Activated CD8-positive, alpha-beta T cell treated with anti-CD3 and anti-CD28 coated beads for 36 hours (primary cell): ENCODE measurements around the gene GALNT14. TPM values are rescaled to one million over a fixed set of nuclear protein-coding genes. Genes with fewer than 3 reads are reported as not detected.
"Not testable (repeated sequence)": the region's sequence is repeated elsewhere in the genome, so short reads cannot be mapped to it uniquely, and the experiment has no call there.

Experiments
- ATAC-seq: fragments of 200-7000 bp; cut with Tn5 transposase; one replicate; pipeline ENCODE4 v1.10.0; 2021; ENCODE audit warnings: mild to moderate bottlenecking, moderate library complexity
- CTCF ChIA-PET: fragments of 350-600 bp; sonication (Branson Sonifier 250); formaldehyde crosslinking; loops from one replicate; lab custom pipeline; 2021; ENCODE audit warnings: antibody characterized with exemption; lab: Charles Lee
- POLR2A ChIA-PET: fragments of 350-600 bp; sonication (Branson Sonifier 250); formaldehyde crosslinking; loops from one replicate; lab custom pipeline; 2021; ENCODE audit warnings: antibody characterized with exemption; lab: Charles Lee
- DNase-seq: peaks from one replicate; pipeline ENCODE4 v3.0.0-alpha.2; 2020
- H3K27ac Mint-ChIP-seq: one replicate; pipeline ENCODE4 v1.8.0; 2021; ENCODE audit warnings: mild to moderate bottlenecking, mixed read lengths
- H3K27me3 Mint-ChIP-seq: one replicate; pipeline ENCODE4 v1.8.0; 2021; ENCODE audit warnings: mixed read lengths
- H3K36me3 Mint-ChIP-seq: one replicate; pipeline ENCODE4 v1.8.0; 2021; ENCODE audit warnings: low read depth, mixed read lengths
- H3K4me1 Mint-ChIP-seq: one replicate; pipeline ENCODE4 v1.8.0; 2021; ENCODE audit warnings: low read depth, mixed read lengths
- H3K4me3 Mint-ChIP-seq: one replicate; pipeline ENCODE4 v1.8.0; 2021; ENCODE audit warnings: mild to moderate bottlenecking, moderate library complexity, mixed read lengths
- H3K9me3 Mint-ChIP-seq: one replicate; pipeline ENCODE4 v1.8.0; 2021; ENCODE audit warnings: mixed read lengths
- intact Hi-C: fragments of 100-400 bp; cut with micrococcal nuclease; formaldehyde crosslinking; loops from one replicate; pipeline ENCODE4 v1.10.0; 2022
- total RNA-seq, 2 experiments: library from RNA; stranded (reverse); gene quantifications; one replicate each; pipeline ENCODE4 v1.2.3, GENCODE V29; 2021
- TF ChIP-seq, protein P1 (sequence below): fragments of 200-600 bp; IDR thresholded peaks from one replicate; pipeline ENCODE4 v1.8.0; 2022; ENCODE audit warnings: antibody characterized with exemption, mild to moderate bottlenecking

Gene GALNT14, protein sequence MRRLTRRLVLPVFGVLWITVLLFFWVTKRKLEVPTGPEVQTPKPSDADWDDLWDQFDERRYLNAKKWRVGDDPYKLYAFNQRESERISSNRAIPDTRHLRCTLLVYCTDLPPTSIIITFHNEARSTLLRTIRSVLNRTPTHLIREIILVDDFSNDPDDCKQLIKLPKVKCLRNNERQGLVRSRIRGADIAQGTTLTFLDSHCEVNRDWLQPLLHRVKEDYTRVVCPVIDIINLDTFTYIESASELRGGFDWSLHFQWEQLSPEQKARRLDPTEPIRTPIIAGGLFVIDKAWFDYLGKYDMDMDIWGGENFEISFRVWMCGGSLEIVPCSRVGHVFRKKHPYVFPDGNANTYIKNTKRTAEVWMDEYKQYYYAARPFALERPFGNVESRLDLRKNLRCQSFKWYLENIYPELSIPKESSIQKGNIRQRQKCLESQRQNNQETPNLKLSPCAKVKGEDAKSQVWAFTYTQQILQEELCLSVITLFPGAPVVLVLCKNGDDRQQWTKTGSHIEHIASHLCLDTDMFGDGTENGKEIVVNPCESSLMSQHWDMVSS
- 1 to 10 TPM; 1.1 to 1.9 TPM for total RNA-seq

DNA sequence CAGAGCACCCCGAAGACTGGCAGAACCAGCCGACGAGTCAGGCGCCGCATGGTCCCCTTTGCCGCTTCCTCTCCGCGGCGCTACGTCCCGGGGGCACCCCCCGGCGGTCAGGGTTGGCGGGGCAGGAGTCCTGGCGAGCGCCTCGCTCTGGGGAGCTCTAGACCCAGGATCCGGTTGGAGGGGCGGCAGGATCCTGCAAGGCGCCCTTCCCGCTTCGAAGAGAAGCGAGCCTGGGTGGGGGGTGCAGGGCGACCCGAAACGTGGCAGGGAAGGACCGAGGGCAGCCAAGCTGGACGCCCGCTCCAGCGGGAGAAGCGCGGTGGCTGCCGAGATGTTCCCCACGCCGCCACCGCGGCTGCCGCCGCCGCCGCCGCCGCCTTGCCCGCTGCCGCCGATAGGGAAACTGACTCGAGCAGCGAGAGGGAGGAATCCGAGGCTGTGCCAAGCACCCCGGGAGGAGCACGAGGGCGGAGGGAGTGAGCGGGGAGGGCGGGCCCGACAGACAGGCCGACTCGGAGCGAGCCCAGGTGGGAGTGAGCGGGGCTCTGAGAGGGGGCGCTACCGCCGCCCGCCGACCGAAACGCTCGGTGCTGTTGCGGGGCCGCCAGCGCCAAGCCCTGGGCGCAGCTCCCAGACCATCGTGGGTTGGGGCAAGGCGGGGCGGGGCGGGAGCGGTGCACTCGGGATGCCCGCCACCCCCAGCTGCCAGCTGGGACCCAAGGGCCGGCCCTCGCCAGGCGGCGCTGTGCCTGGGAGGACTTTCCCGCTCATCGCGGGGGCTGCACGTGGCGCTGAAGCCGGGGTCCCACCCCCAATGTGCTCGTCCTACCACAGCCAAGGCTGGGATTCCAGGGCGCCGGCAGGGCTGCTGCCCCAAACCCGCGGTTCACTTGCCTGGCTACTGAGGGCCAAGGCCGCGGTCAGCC lies at the start of gene GALNT14:
Gene GALNT14 (minus strand): TSS at position 404 of the 926 bp plus-strand sequence. CDS start 354 bp downstream, at position 50.
- peak within 1 kb of the TSS; percentile 67 for H3K4me3 Mint-ChIP-seq
- peak within 1 kb of the TSS; percentile 62 for H3K27ac Mint-ChIP-seq
- H3K36me3 Mint-ChIP-seq = no peaks in the 10 kb centered on the region
- no peaks in the 10 kb centered on the region for H3K9me3 Mint-ChIP-seq
- ATAC-seq (peak; percentile 85), DNase-seq (peak; percentile 68)
- intact Hi-C loops = no loop called here
- TF ChIP-seq, protein P1, sequence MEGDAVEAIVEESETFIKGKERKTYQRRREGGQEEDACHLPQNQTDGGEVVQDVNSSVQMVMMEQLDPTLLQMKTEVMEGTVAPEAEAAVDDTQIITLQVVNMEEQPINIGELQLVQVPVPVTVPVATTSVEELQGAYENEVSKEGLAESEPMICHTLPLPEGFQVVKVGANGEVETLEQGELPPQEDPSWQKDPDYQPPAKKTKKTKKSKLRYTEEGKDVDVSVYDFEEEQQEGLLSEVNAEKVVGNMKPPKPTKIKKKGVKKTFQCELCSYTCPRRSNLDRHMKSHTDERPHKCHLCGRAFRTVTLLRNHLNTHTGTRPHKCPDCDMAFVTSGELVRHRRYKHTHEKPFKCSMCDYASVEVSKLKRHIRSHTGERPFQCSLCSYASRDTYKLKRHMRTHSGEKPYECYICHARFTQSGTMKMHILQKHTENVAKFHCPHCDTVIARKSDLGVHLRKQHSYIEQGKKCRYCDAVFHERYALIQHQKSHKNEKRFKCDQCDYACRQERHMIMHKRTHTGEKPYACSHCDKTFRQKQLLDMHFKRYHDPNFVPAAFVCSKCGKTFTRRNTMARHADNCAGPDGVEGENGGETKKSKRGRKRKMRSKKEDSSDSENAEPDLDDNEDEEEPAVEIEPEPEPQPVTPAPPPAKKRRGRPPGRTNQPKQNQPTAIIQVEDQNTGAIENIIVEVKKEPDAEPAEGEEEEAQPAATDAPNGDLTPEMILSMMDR = peak; percentile 58
- ChIA-PET CTCF (interaction anchor here (1.0 to 2.1 kb wide), 11 partner anchors 12 to 427 kb away, joined by 3 to 11 read pairs (median 4); partner anchors contain the start of gene EHD3), POLR2A (no interaction called here)
- H3K4me1 Mint-ChIP-seq = peaks cover 8% of the 10 kb centered on the region
- peaks cover 51% of the 10 kb centered on the region for H3K27me3 Mint-ChIP-seq

DNA sequence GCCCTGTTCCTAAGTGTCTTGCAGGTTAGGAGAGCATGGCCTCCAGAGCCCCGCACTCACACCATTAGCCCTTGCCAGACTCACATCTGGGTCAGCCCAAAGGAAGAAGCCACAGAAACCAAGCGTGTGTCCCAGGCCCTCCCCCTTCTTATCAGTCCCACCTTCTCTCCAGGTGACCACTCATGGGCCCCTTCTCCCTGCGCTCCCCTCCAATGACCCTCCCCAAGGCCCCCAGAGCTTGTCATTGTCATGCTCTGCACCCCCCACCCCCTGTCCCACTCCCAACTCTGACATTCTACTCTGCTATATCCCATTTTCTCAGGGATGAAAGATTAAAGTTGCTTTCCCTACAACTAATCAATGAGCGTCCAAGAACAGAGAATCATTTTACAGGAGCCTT lies 48.9 kb upstream of the GALNT14 start:
- ChIA-PET POLR2A (no interaction called here), CTCF (no interaction called here)
- DNase-seq = no peak
- TF ChIP-seq, protein P1 = no peak
- no peak overlapping the region for H3K27ac Mint-ChIP-seq
- no peaks in the 10 kb centered on the region for H3K27me3 Mint-ChIP-seq
- H3K36me3 Mint-ChIP-seq = no peaks in the 10 kb centered on the region
- H3K9me3 Mint-ChIP-seq = no peaks in the 10 kb centered on the region
- no peak overlapping the region for H3K4me3 Mint-ChIP-seq
- no peak for ATAC-seq
- intact Hi-C loops = no loop called here
- H3K4me1 Mint-ChIP-seq = no peaks in the 10 kb centered on the region

DNA sequence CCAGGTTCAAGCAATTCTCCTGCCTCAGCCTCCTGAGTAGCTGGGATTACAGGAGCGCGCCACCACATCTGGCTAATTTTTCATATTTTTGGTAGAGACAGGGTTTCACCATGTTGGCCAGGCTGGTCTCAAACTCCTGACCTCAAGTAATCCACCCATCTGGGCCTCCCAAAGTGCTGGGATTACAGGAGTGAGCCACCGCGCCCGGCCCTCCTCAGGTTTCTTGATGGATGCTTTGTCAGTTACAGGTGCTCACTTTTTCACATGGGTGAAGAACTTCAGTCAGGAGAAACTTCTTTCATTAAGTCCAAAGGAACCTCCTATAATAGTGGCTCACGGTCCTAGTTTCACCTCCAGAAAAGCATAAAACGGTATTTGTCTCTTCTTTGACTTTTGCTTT lies 45.7 kb upstream of the GALNT14 start:
- DNase-seq, H3K36me3 Mint-ChIP-seq, H3K4me1 Mint-ChIP-seq, H3K27ac Mint-ChIP-seq, CTCF ChIA-PET, intact Hi-C loops, ATAC-seq, POLR2A ChIA-PET, H3K9me3 Mint-ChIP-seq, H3K4me3 Mint-ChIP-seq, H3K27me3 Mint-ChIP-seq: not testable (repeated sequence)

DNA sequence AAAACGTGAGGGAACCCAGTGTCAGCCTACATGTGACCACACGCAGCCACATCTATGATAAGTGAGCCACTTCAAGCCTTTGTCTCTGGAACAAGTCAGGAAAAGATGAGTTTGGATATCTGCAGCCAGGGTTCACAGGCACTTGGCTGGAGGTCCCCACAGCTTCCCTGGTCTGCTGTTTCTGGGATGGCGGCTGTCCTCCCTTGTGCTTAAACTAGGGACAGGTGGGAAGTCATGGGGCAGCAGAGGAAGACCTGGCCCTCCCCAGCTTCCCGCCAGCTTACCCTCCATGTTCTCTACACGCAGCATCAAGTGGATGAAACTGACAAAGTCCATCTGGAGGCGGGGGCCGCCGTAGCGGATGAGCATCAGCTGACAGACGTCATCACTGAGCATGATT lies 38.5 kb upstream of the GALNT14 start:
- Mint-ChIP-seq H3K4me3 (no peak overlapping the region), H3K9me3 (no peaks in the 10 kb centered on the region), H3K36me3 (no peaks in the 10 kb centered on the region), H3K27ac (no peak overlapping the region), H3K27me3 (no peaks in the 10 kb centered on the region), H3K4me1 (no peaks in the 10 kb centered on the region)
- CTCF ChIA-PET = interaction anchor here (1.1 kb wide), 1 partner anchor 24 kb away, joined by 3 read pairs; no protein-coding TSS in a partner anchor
- no peak for ATAC-seq
- POLR2A ChIA-PET = no interaction called here
- DNase-seq = no peak
- TF ChIP-seq, protein P1 = no peak
- intact Hi-C loops = loop anchor here (10.0 kb wide), 1 partner anchor 148 kb away; no protein-coding TSS in a partner anchor

DNA sequence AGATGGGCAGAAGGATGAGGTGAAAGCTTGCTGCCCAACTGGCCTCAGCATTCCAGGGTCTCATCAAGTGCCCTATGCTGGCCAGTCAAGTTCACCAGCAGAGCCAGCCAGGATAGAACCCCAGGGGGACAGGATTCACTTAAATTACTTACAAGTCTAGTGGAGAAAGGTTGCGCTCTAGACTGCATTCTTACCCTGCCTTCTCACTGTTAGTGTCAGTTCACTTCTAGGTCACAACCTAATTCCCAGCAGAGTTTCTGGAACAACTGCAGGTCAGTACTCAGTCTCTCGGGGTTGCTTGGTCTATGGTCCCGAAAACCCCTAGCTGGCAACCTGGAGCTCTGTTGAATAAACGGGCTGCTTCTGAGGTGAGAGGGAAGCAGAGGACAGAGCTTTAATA lies 32.9 kb upstream of the GALNT14 start:
- TF ChIP-seq, protein P1 = no peak
- H3K4me1 Mint-ChIP-seq = no peaks in the 10 kb centered on the region
- H3K27me3 Mint-ChIP-seq = peaks cover 1% of the 10 kb centered on the region
- H3K4me3 Mint-ChIP-seq = no peak overlapping the region
- no peak overlapping the region for H3K27ac Mint-ChIP-seq
- ChIA-PET CTCF (interaction anchor here (0.9 to 4.9 kb wide), 8 partner anchors 9 to 457 kb away, joined by 3 to 93 read pairs (median 12); no protein-coding TSS in a partner anchor), POLR2A (no interaction called here)
- no peak for DNase-seq
- no peaks in the 10 kb centered on the region for H3K9me3 Mint-ChIP-seq
- intact Hi-C loops = loop anchor here (2.0 to 10.0 kb wide), 2 partner anchors 154 to 460 kb away; no protein-coding TSS in a partner anchor
- no peak for ATAC-seq
- no peaks in the 10 kb centered on the region for H3K36me3 Mint-ChIP-seq
